PFSK-1 (cell line): ENCODE data around the gene CUL5.

Source experiments
- FOXP2 ChIP-seq: optimal IDR thresholded peaks from 2 replicates; pipeline ENCODE3; 2011; ENCODE audit warnings: borderline replicate concordance, control low read depth, inconsistent platforms; ENCODE audit not compliant: insufficient read depth; ENCODE audit errors: extremely low read length, extremely low read depth
- POLR2AphosphoS5 ChIP-seq: IDR thresholded peaks from 2 replicates; pipeline ENCODE4 v1.6.1; 2012; ENCODE audit warnings: low read depth, mild to moderate bottlenecking, control low read depth, low read length, moderate library complexity
- SIN3A ChIP-seq: IDR thresholded peaks from 2 replicates; pipeline ENCODE4 v1.6.1; 2012; ENCODE audit warnings: mild to moderate bottlenecking, low read length, moderate library complexity, borderline replicate concordance; ENCODE audit not compliant: insufficient read depth
- TAF1 ChIP-seq: IDR thresholded peaks from 2 replicates; pipeline ENCODE4 v1.6.1; 2012; ENCODE audit warnings: low read length, control low read depth, borderline replicate concordance; ENCODE audit not compliant: insufficient read depth
- TF ChIP-seq, protein P1 (sequence below), 2 experiments: IDR thresholded peaks; 2 replicates each; pipeline versions ENCODE4 v1.6.1 to v1.8.0; 2011 to 2012; ENCODE audit warnings: low read depth in 2 of 2, low read length in 2 of 2, control low read depth in 1 of 2, inconsistent platforms in 1 of 2, mild to moderate bottlenecking in 1 of 2, moderate library complexity in 1 of 2; ENCODE audit not compliant: insufficient read depth in 1 of 2

CUL5 gene

DNA sequence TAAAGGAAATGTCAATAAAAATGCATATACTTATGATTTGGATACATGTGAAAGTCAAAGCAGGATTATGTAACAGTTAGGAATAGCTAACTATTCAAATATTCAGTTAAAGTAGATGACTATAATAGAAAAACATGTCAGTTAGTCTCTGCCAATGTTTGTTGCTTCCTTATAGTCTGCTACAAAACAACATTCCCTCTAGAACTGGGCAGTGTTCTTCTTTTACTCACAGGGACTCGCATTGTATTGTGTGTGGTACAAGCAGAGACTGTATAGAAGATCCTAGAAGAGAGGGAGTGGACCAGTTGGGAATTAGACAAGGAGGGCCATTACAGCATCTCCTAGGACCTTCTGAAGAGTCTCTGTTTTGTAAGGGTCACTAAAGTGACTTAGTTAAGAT, 123.3 kb downstream of the CUL5 start:
- TF ChIP-seq TAF1, result no peak
- TF ChIP-seq FOXP2, result no peak
- TF ChIP-seq, protein P1, sequence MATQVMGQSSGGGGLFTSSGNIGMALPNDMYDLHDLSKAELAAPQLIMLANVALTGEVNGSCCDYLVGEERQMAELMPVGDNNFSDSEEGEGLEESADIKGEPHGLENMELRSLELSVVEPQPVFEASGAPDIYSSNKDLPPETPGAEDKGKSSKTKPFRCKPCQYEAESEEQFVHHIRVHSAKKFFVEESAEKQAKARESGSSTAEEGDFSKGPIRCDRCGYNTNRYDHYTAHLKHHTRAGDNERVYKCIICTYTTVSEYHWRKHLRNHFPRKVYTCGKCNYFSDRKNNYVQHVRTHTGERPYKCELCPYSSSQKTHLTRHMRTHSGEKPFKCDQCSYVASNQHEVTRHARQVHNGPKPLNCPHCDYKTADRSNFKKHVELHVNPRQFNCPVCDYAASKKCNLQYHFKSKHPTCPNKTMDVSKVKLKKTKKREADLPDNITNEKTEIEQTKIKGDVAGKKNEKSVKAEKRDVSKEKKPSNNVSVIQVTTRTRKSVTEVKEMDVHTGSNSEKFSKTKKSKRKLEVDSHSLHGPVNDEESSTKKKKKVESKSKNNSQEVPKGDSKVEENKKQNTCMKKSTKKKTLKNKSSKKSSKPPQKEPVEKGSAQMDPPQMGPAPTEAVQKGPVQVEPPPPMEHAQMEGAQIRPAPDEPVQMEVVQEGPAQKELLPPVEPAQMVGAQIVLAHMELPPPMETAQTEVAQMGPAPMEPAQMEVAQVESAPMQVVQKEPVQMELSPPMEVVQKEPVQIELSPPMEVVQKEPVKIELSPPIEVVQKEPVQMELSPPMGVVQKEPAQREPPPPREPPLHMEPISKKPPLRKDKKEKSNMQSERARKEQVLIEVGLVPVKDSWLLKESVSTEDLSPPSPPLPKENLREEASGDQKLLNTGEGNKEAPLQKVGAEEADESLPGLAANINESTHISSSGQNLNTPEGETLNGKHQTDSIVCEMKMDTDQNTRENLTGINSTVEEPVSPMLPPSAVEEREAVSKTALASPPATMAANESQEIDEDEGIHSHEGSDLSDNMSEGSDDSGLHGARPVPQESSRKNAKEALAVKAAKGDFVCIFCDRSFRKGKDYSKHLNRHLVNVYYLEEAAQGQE (IDR thresholded peaks at IDR 0.05; ENCODE audit: insufficient read depth in 1 of 2, low read depth in 2 of 2, low read length in 2 of 2), result no peak
- no peak for TF ChIP-seq POLR2AphosphoS5
- TF ChIP-seq SIN3A, result no peak

DNA sequence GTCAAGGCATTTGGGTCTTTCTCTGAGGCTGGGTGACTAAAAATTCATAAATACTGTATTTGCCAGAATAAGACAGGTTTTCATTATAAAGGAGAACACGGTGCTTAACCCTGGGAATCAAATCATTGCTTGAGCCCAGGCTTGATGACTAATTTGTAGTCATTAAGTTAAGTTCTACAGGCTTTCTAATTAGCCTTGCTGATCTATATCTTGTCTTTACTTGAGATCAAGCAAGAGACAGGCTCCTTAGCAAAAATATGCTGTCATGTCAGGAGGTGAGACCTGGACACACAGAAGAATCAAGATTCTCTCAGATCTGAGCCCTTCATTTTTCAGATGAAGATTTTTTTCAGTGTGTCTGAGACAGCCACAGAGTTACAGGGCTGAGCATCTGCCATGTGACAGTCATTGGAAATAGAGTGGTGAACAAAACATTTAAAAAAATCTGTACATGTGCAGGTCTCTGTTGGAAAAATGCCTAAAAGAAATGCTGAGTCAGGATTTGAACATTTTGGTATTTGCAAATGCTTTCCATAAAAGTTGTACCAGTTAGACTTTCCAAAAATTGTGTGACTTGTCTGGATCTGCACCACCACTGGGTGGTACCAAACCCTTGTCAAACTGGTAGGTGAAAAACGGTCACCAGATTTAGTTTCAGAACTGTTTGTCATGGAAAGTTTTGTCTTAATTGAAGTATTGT, 127.3 kb downstream of the CUL5 start:
- no peak for TF ChIP-seq POLR2AphosphoS5
- TF ChIP-seq FOXP2, result no peak
- no peak for TF ChIP-seq TAF1
- TF ChIP-seq, protein P1 (IDR thresholded peaks at IDR 0.05; ENCODE audit: insufficient read depth in 1 of 2, low read depth in 2 of 2, low read length in 2 of 2), result no peak
- TF ChIP-seq SIN3A, result no peak

DNA sequence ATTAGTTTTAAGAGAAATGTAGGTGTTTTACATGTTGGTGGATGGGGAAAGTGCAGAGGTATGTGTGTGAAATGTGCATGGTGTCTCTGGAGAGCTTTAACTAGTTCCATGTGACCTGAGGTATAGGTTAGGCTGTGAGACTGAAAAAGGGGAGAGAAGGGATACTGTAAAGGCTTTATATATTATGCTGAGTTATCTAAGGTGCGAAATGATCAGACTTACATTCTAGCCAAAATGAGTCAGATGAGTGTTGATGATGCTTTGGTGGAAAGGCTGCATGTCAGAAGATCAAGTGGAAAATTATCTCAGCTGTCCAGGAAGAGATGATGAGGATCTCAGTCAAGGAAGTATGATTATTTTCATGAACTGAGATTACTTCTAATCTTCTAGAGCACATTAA, 128.5 kb downstream of the CUL5 start:
- no peak for TF ChIP-seq TAF1
- no peak for TF ChIP-seq POLR2AphosphoS5
- TF ChIP-seq, protein P1 (IDR thresholded peaks at IDR 0.05; ENCODE audit: insufficient read depth in 1 of 2, low read depth in 2 of 2, low read length in 2 of 2), result no peak
- no peak for TF ChIP-seq FOXP2
- TF ChIP-seq SIN3A, result no peak

DNA sequence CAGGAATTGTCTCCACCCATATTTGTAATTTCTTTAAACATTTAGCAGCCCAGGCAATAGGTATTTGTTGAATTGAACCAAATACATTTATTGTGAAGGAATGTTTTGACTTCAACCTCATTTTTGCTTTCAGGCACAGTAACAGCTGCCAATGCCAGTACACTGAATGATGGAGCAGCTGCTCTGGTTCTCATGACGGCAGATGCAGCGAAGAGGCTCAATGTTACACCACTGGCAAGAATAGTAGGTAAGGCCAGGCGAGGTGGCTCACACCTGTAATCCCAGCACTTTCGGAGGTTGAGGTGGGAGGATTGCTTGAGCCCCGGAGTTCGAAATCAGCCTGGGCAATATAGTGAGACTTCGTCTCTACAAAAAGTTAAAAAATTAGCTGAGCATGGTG, 133.6 kb downstream of the CUL5 start:
- TF ChIP-seq, protein P1 (IDR thresholded peaks at IDR 0.05; ENCODE audit: insufficient read depth in 1 of 2, low read depth in 2 of 2, low read length in 2 of 2), result no peak
- TF ChIP-seq POLR2AphosphoS5 (no peak), SIN3A (no peak), FOXP2 (no peak), TAF1 (no peak)

DNA sequence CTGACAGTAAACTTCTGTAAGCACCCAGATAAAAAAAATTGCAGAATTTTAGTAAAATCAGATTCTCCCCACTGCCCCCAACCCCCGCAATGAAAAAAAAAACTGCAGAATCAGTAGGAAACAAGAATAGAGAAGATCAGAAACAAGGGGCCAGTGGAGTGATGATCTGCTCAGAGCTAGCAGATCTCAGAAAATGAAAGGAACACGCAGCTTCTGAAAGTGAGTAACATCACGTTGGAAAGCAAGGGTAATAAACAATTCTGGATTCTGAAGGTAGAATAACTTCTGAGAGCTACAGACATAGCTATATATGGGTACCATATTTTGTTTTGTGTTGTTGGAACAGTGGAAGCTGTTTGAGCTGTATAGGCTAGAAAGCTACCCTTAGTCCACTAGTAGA, 135.9 kb downstream of the CUL5 start:
- TF ChIP-seq, protein P1 (IDR thresholded peaks at IDR 0.05; ENCODE audit: insufficient read depth in 1 of 2, low read depth in 2 of 2, low read length in 2 of 2), result no peak
- TF ChIP-seq POLR2AphosphoS5 (no peak), FOXP2 (no peak), SIN3A (no peak)
